22Rv1 (cell line): Measurements from ENCODE around the gene RNF167.

ENCODE experiments used
- CTCF ChIP-seq: fragments of 450-650 bp; IDR thresholded peaks from 2 replicates; pipeline ENCODE4 v1.5.1; 2017; ENCODE audit warnings: mild to moderate bottlenecking
- ZFX ChIP-seq: fragments of 450-650 bp; IDR thresholded peaks from 2 replicates; pipeline ENCODE4 v1.6.1; 2017; ENCODE audit warnings: antibody characterized with exemption, borderline replicate concordance

- TF ChIP-seq CTCF: no peak
- TF ChIP-seq ZFX: no peak
Observed at GRCh38 chr17:4941319-4941610, 1.2 kb downstream of the RNF167 start.
